Left lung (tissue), 14 donors: ENCODE data around the gene KARS1. TPM values are rescaled to one million over a fixed set of nuclear protein-coding genes. Genes with fewer than 3 reads are reported as not detected.

Experiments
- ATAC-seq: fragments of 200-7000 bp; cut with Tn5 transposase; one replicate; pipeline ENCODE4 v1.9.1; 2020; ENCODE audit warnings: moderate library complexity
- DNase-seq, 4 donors: peaks; one replicate each; pipeline ENCODE4 v3.0.0-alpha.2; 2013 to 2020
- H3K27ac ChIP-seq, 2 donors: fragments of 200-600 bp; sonication (generic) in 1 of 2; one replicate each; pipeline versions ENCODE4 v1.5.0 to v1.8.0; 2020 to 2021
- H3K27me3 ChIP-seq, 2 donors: fragments of 200-600 bp; sonication (generic) in 1 of 2; one replicate each; pipeline versions ENCODE4 v1.5.0 to v1.8.0; 2020 to 2021
- H3K36me3 ChIP-seq, 2 donors: fragments of 200-600 bp; sonication (generic) in 1 of 2; one replicate each; pipeline versions ENCODE4 v1.5.0 to v1.8.0; 2020 to 2021
- H3K4me1 ChIP-seq, 2 donors: fragments of 200-600 bp; one replicate each; pipeline ENCODE4 v1.8.0; 2021
- H3K4me3 ChIP-seq, 2 donors: fragments of 200-600 bp; sonication (generic) in 1 of 2; one replicate each; pipeline versions ENCODE4 v1.5.0 to v1.8.0; 2020 to 2021; ENCODE audit warnings: mild to moderate bottlenecking in 1 of 2
- H3K9me3 ChIP-seq, 2 donors: fragments of 200-600 bp; sonication (generic) in 1 of 2; one replicate each; pipeline versions ENCODE4 v1.5.0 to v1.8.0; 2020 to 2021
- CTCF ChIP-seq, 2 donors: fragments of 200-600 bp; sonication (generic) in 1 of 2; IDR thresholded peaks; one replicate each; pipeline versions ENCODE4 v1.5.0 to v1.8.0; 2021; ENCODE audit warnings: antibody characterized with exemption in 2 of 2
- intact Hi-C, 2 donors: fragments of 100-400 bp; cut with DNase I; formaldehyde crosslinking; loops; one replicate each; pipeline versions ENCODE4 v1.11.2 to v1.14.2; 2022
- long read RNA-seq, 12 donors: library from polyadenylated mRNA in 2 of 12; unstranded in 2 of 12; transcript quantifications; one replicate each; pipeline ENCODE4 v2.0.0 and lab custom pipeline, GENCODE V29; 2019 to 2026
- polyA plus RNA-seq, 6 donors: library from polyadenylated mRNA; unstranded; fragments of 120-200 nt; gene quantifications; one replicate each; pipeline ENCODE4 v1.2.1, GENCODE V29; 2013; ENCODE audit not compliant: insufficient read length in 6 of 6
- total RNA-seq, 2 donors: library from RNA; stranded (reverse); fragmentation: NEBNext Ultra II Directional; extraction: Animal tissue kit (Norgen Biotek cat#: 25700); gene quantifications; one replicate each; pipeline ENCODE4 v1.2.1, GENCODE V29; 2021
- donor health status: DM: no; HTN: yes; CAD: no.
- donor health status: DM: no; HTN: no; CAD: no.

The KARS1 gene
- total RNA-seq (100 to 1,000 TPM in 1 of 2 donors, 10 to 100 TPM in 1; 80.0 to 106 TPM), polyA plus RNA-seq (100 to 1,000 TPM; 117 to 128 (median 123) TPM)
- long read RNA-seq, donor 1, transcript KARS-201 (14 exons, 2,005 nt), result major isoform, 23 of 214 reads
- long read RNA-seq, donor 1, transcript KARS-211 (2 exons, 589 nt), result minor isoform, 9 of 214 reads
- long read RNA-seq, donor 1, partial matches to known transcripts, result 18 of 214 reads
- long read RNA-seq, donor 1, other reads (novel, unspliced or antisense), result 162 of 214 reads
- long read RNA-seq, donor 2, transcript KARS-201 (14 exons, 2,005 nt), result major isoform, 23 of 43 reads
- long read RNA-seq, donor 2, transcript KARS-211 (2 exons, 589 nt), result minor isoform, 11 of 43 reads
- long read RNA-seq, donor 2, partial matches to known transcripts, result 6 of 43 reads
- long read RNA-seq, donor 2, other reads (novel, unspliced or antisense), result 0 of 43 reads
- long read RNA-seq, donor 3, transcript KARS-201 (14 exons, 2,005 nt), result major isoform, 17 of 138 reads
- long read RNA-seq, donor 3, transcript KARS-211 (2 exons, 589 nt), result minor isoform, 10 of 138 reads
- long read RNA-seq, donor 3, partial matches to known transcripts, result 95 of 138 reads
- long read RNA-seq, donor 3, other reads (novel, unspliced or antisense), result 12 of 138 reads
- long read RNA-seq, donor 4, transcript KARS-201 (14 exons, 2,005 nt), result major isoform, 32 of 51 reads
- long read RNA-seq, donor 4, partial matches to known transcripts, result 12 of 51 reads
- long read RNA-seq, donor 4, other reads (novel, unspliced or antisense), result 1 of 51 reads
- long read RNA-seq, donor 5, transcript KARS-201 (14 exons, 2,005 nt), result major isoform, 27 of 40 reads
- long read RNA-seq, donor 5, transcript KARS-211 (2 exons, 589 nt), result minor isoform, 9 of 40 reads
- long read RNA-seq, donor 5, partial matches to known transcripts, result 0 of 40 reads
- long read RNA-seq, donor 5, other reads (novel, unspliced or antisense), result 0 of 40 reads
- long read RNA-seq, donor 6, transcript KARS-201 (14 exons, 2,005 nt), result major isoform, 29 of 150 reads
- long read RNA-seq, donor 6, transcript KARS-211 (2 exons, 589 nt), result minor isoform, 10 of 150 reads
- long read RNA-seq, donor 6, partial matches to known transcripts, result 8 of 150 reads
- long read RNA-seq, donor 6, other reads (novel, unspliced or antisense), result 98 of 150 reads
- long read RNA-seq, donor 7, transcript KARS-201 (14 exons, 2,005 nt), result major isoform, 18 of 133 reads
- long read RNA-seq, donor 7, partial matches to known transcripts, result 7 of 133 reads
- long read RNA-seq, donor 7, other reads (novel, unspliced or antisense), result 105 of 133 reads
- long read RNA-seq, donor 8, transcript KARS-201 (14 exons, 2,005 nt), result major isoform, 14 of 21 reads
- long read RNA-seq, donor 8, partial matches to known transcripts, result 0 of 21 reads
- long read RNA-seq, donor 8, other reads (novel, unspliced or antisense), result 0 of 21 reads
- long read RNA-seq, donor 9, partial matches to known transcripts, result 0 of 1 reads
- long read RNA-seq, donor 9, other reads (novel, unspliced or antisense), result 0 of 1 reads
- long read RNA-seq, donor 10, transcript KARS-201 (14 exons, 2,005 nt), result major isoform, 36 of 53 reads
- long read RNA-seq, donor 10, partial matches to known transcripts, result 12 of 53 reads
- long read RNA-seq, donor 10, other reads (novel, unspliced or antisense), result 2 of 53 reads
- long read RNA-seq, donor 11, result 0 reads
- long read RNA-seq, donor 12, transcript KARS-201 (14 exons, 2,005 nt), result major isoform, 15 of 201 reads
- long read RNA-seq, donor 12, partial matches to known transcripts, result 15 of 201 reads
- long read RNA-seq, donor 12, other reads (novel, unspliced or antisense), result 167 of 201 reads

GRCh38 chr16:75647492-75648264, at the start of gene KARS1, which contains the start of gene TERF2IP:
Gene KARS1 (minus strand): TSS chr16:75647665. CDS start chr16:75647639, 26 bp downstream.
Gene TERF2IP (plus strand): TSS chr16:75647773. CDS start chr16:75647883, 110 bp downstream.
- ATAC-seq (peak; percentile 98), DNase-seq (peak; percentile 94 to 98 (median 96))
- H3K27me3 ChIP-seq, result no peaks in the 10 kb centered on the region
- no peak for TF ChIP-seq CTCF (IDR thresholded peaks at IDR 0.05)
- peak within 1 kb of the TSS; percentile 94 to 98 for H3K27ac ChIP-seq
- peaks cover 28 to 61% of the 10 kb centered on the region in 2 donors for H3K4me1 ChIP-seq
- H3K9me3 ChIP-seq, result no peaks in the 10 kb centered on the region
- intact Hi-C loops, result no loop called here
- peaks cover 0 to 31% of the 10 kb centered on the region in 2 donors for H3K36me3 ChIP-seq
- peak within 1 kb of the TSS; percentile 95 to 96 for H3K4me3 ChIP-seq

DNA sequence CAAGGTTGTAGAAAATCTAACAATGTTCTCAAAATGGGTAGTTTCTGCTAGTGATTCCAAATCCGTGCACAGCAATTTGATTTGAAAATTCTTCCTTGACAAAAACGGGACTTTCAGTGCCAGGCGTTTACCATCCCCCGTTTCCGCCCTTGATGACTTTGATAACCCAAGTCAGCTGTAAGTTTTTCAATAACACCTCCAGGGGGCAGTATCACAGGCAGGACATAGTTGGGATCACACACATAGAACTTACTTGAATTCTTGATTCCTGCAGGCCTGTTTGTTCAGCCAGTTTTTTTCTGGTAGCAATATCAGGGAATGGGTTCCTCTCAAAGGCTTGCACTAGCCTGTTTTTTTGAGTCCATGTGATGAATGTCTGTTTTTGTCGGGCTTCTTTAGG, 48.2 kb upstream of the KARS1 start:
- ATAC-seq (no peak), DNase-seq (no peak)
- Histone ChIP-seq H3K27ac (no peak overlapping the region), H3K9me3 (no peaks in the 10 kb centered on the region), H3K36me3 (no peaks in the 10 kb centered on the region), H3K27me3 (no peaks in the 10 kb centered on the region), H3K4me1 (no peaks in the 10 kb centered on the region), H3K4me3 (no peak overlapping the region)
- intact Hi-C loops, result no loop called here
- TF ChIP-seq CTCF (IDR thresholded peaks at IDR 0.05), result no peak

- intact Hi-C loops, result no loop called here
- no peak for TF ChIP-seq CTCF (IDR thresholded peaks at IDR 0.05)
- DNase-seq (no peak), ATAC-seq (no peak)
- no peaks in the 10 kb centered on the region for H3K27me3 ChIP-seq
- no peaks in the 10 kb centered on the region for H3K36me3 ChIP-seq
- no peak overlapping the region for H3K4me3 ChIP-seq
- H3K4me1 ChIP-seq, result no peaks in the 10 kb centered on the region
- no peak overlapping the region for H3K27ac ChIP-seq
- no peaks in the 10 kb centered on the region for H3K9me3 ChIP-seq
Measured at GRCh38 chr16:75687361-75687760, 39.9 kb upstream of the KARS1 start.

DNA sequence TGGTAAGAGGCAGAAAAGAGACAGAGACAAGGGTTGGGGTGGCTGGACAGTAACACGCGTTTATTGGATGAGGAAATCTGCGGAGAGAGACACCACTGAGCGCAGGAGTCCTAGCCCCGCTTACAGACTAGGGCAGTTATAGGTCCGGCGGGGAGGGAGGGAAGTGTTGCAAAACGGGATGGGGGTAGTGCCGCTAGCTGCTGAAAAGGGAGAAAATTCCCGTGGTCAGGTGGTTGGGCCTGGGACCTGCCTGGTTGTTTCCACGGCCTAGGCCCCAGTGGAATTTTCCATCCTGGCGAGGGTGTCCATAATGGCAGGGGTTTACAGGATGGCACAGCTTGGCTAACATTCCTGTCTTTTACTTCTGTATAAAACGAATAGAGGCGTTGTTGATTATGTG, 34.8 kb upstream of the KARS1 start:
- Histone ChIP-seq H3K36me3 (no peaks in the 10 kb centered on the region), H3K27me3 (no peaks in the 10 kb centered on the region), H3K9me3 (no peaks in the 10 kb centered on the region), H3K4me1 (no peaks in the 10 kb centered on the region), H3K4me3 (no peak overlapping the region), H3K27ac (no peak overlapping the region)
- intact Hi-C loops, result no loop called here
- no peak for TF ChIP-seq CTCF (IDR thresholded peaks at IDR 0.05)
- no peak for DNase-seq
- ATAC-seq, result no peak
